Measurements from ENCODE around the gene CHRNB1.
"Not testable (repeated sequence)": the region's sequence is repeated elsewhere in the genome, so short reads cannot be mapped to it uniquely, and the experiment has no call there.

DNA sequence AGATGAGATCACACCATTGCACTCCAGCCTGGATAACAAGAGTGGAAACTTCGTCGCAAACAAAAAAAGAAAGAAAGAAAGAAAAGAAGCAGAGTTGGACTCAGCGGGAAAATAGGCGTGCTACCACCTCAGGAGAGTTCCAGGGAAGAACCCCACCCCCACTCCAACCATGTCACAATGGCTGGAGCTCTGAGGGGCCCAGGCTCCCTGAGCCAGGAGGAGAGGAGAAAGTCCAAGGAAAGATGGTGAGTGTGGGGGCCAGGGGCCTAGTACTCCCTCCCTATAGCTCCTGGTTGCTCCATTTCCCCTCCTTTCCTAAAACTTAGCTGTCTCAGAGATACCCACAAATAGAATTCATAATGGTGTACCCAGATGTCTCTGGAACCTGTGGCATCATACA, 36.4 kb downstream of the CHRNB1 start, which contains the start of gene SLC35G6:
- TF ChIP-seq, protein P1, sequence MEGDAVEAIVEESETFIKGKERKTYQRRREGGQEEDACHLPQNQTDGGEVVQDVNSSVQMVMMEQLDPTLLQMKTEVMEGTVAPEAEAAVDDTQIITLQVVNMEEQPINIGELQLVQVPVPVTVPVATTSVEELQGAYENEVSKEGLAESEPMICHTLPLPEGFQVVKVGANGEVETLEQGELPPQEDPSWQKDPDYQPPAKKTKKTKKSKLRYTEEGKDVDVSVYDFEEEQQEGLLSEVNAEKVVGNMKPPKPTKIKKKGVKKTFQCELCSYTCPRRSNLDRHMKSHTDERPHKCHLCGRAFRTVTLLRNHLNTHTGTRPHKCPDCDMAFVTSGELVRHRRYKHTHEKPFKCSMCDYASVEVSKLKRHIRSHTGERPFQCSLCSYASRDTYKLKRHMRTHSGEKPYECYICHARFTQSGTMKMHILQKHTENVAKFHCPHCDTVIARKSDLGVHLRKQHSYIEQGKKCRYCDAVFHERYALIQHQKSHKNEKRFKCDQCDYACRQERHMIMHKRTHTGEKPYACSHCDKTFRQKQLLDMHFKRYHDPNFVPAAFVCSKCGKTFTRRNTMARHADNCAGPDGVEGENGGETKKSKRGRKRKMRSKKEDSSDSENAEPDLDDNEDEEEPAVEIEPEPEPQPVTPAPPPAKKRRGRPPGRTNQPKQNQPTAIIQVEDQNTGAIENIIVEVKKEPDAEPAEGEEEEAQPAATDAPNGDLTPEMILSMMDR (IDR thresholded peaks at IDR 0.05) = not testable (repeated sequence)
- TF ChIP-seq POLR2A, POLR2AphosphoS5 (IDR thresholded peaks at IDR 0.05): not testable (repeated sequence)
